Neural progenitor cell (in vitro differentiated cells): ENCODE measurements around the gene USP49. TPM values are rescaled to one million over a fixed set of nuclear protein-coding genes. Genes with fewer than 3 reads are reported as not detected.

Experiments used
- DNase-seq: peaks from one replicate; pipeline ENCODE4 v3.0.0-alpha.2; 2016; ENCODE audit warnings: low spot score
- H2AFZ ChIP-seq: fragments of 200-600 bp; sonication (generic); replicated peaks from 2 replicates; pipeline ENCODE4 v1.6.1; 2016; ENCODE audit warnings: antibody characterized with exemption
- H3F3A ChIP-seq: fragments of 200-600 bp; sonication (generic); 2 replicates; pipeline ENCODE4 v1.6.1; 2016; ENCODE audit warnings: antibody characterized with exemption, low read depth
- H3K27ac ChIP-seq: fragments of 200-600 bp; sonication (generic); 2 replicates; pipeline ENCODE4 v1.5.1; 2016; ENCODE audit warnings: mild to moderate bottlenecking
- H3K27me3 ChIP-seq: fragments of 200-600 bp; sonication (generic); 2 replicates; pipeline ENCODE4 v1.6.1; 2016; ENCODE audit warnings: mild to moderate bottlenecking, moderate library complexity
- H3K36me3 ChIP-seq: fragments of 200-600 bp; sonication (generic); 2 replicates; pipeline ENCODE4 v1.5.1; 2016
- H3K4me1 ChIP-seq: fragments of 200-600 bp; sonication (generic); 2 replicates; pipeline ENCODE4 v1.6.1; 2016; ENCODE audit warnings: mixed run types
- H3K4me2 ChIP-seq: fragments of 200-600 bp; sonication (generic); 2 replicates; pipeline ENCODE4 v1.6.1; 2016
- H3K4me3 ChIP-seq: fragments of 200-600 bp; sonication (generic); 2 replicates; pipeline ENCODE4 v1.5.1; 2016
- H3K79me2 ChIP-seq: fragments of 200-600 bp; sonication (generic); 2 replicates; pipeline ENCODE4 v1.6.1; 2016; ENCODE audit warnings: low read depth
- H3K9ac ChIP-seq: fragments of 200-600 bp; sonication (generic); 2 replicates; pipeline ENCODE4 v1.6.1; 2016
- H3K9me3 ChIP-seq: fragments of 200-600 bp; sonication (generic); 2 replicates; pipeline ENCODE4 v1.5.1; 2016; ENCODE audit warnings: low read depth
- H4K20me1 ChIP-seq: fragments of 200-600 bp; sonication (generic); 2 replicates; pipeline ENCODE4 v1.6.1; 2016; ENCODE audit warnings: low read depth
- H3K27ac Mint-ChIP-seq: 3 replicates; pipeline ENCODE4 v1.8.0; 2021; ENCODE audit warnings: mixed read lengths
- H3K27me3 Mint-ChIP-seq: 2 replicates; pipeline ENCODE4 v1.8.0; 2022; ENCODE audit warnings: low read depth, mild to moderate bottlenecking, inconsistent platforms, moderate library complexity, mixed read lengths; ENCODE audit not compliant: insufficient read depth
- H3K36me3 Mint-ChIP-seq: 3 replicates; pipeline ENCODE4 v1.8.0; 2021; ENCODE audit warnings: mixed read lengths
- H3K4me1 Mint-ChIP-seq: 3 replicates; pipeline ENCODE4 v1.8.0; 2021; ENCODE audit warnings: mixed read lengths
- H3K4me3 Mint-ChIP-seq: 3 replicates; pipeline ENCODE4 v1.8.0; 2021; ENCODE audit warnings: mild to moderate bottlenecking, moderate library complexity, mixed read lengths
- H3K9me3 Mint-ChIP-seq: 3 replicates; pipeline ENCODE4 v1.8.0; 2020; ENCODE audit warnings: mixed read lengths
- EZH2 ChIP-seq: fragments of 200-600 bp; sonication (generic); IDR thresholded peaks from 2 replicates; pipeline ENCODE4 v1.6.1; 2017; ENCODE audit warnings: antibody characterized with exemption, mild to moderate bottlenecking, moderate library complexity
- EZH2phosphoT487 ChIP-seq: fragments of 200-600 bp; sonication (generic); IDR thresholded peaks from 2 replicates; pipeline ENCODE4 v1.6.1; 2017; ENCODE audit warnings: antibody characterized with exemption
- total RNA-seq: library from RNA; depleted of rRNA; stranded (reverse); fragments of >200 nt; gene quantifications from 2 replicates; pipeline ENCODE4 v1.2.3, GENCODE V29; 2015; ENCODE audit warnings: low replicate concordance
- TF ChIP-seq, protein P1 (sequence below): fragments of 200-600 bp; sonication (generic); IDR thresholded peaks from 2 replicates; pipeline ENCODE4 v1.5.1; 2017; ENCODE audit warnings: antibody characterized with exemption, mild to moderate bottlenecking

The USP49 gene
- total RNA-seq, 1 donor from 2014 or later, result 25.0 TPM

- H3K36me3 Mint-ChIP-seq, result peaks cover 2% of the 10 kb centered on the region
These were observed 42.8 kb upstream of the USP49 start for GRCh38 chr6:41937861-41938574.

GRCh38 chr6:41937472-41937860 lies 42.3 kb upstream of the USP49 start:
- H3K9me3 ChIP-seq, result no peaks in the 10 kb centered on the region
- no peak overlapping the region for H3K4me3 ChIP-seq
- no peak overlapping the region for H3K4me2 ChIP-seq
- Mint-ChIP-seq H3K27ac (no peak overlapping the region), H3K36me3 (peaks cover 4% of the 10 kb centered on the region), H3K4me1 (peaks cover 29% of the 10 kb centered on the region), H3K27me3 (peaks cover 12% of the 10 kb centered on the region), H3K9me3 (no peaks in the 10 kb centered on the region), H3K4me3 (no peak overlapping the region)
- H3K4me1 ChIP-seq, result peaks cover 27% of the 10 kb centered on the region
- H3K9ac ChIP-seq, result no peak overlapping the region
- no peaks in the 10 kb centered on the region for H3K79me2 ChIP-seq
- peaks cover 9% of the 10 kb centered on the region for H3K27me3 ChIP-seq
- no peak overlapping the region for H3K27ac ChIP-seq
- H2AFZ ChIP-seq, result no peak overlapping the region
- H3K36me3 ChIP-seq, result no peaks in the 10 kb centered on the region
- peaks cover 59% of the 10 kb centered on the region for H3F3A ChIP-seq
- TF ChIP-seq, protein P1, sequence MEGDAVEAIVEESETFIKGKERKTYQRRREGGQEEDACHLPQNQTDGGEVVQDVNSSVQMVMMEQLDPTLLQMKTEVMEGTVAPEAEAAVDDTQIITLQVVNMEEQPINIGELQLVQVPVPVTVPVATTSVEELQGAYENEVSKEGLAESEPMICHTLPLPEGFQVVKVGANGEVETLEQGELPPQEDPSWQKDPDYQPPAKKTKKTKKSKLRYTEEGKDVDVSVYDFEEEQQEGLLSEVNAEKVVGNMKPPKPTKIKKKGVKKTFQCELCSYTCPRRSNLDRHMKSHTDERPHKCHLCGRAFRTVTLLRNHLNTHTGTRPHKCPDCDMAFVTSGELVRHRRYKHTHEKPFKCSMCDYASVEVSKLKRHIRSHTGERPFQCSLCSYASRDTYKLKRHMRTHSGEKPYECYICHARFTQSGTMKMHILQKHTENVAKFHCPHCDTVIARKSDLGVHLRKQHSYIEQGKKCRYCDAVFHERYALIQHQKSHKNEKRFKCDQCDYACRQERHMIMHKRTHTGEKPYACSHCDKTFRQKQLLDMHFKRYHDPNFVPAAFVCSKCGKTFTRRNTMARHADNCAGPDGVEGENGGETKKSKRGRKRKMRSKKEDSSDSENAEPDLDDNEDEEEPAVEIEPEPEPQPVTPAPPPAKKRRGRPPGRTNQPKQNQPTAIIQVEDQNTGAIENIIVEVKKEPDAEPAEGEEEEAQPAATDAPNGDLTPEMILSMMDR, result no peak
- TF ChIP-seq EZH2phosphoT487 (no peak), EZH2 (no peak)
- no peak for DNase-seq
- H4K20me1 ChIP-seq, result peaks cover 24% of the 10 kb centered on the region

More at GRCh38 chr6:41937861-41938574, 42.8 kb upstream of the USP49 start:
- H3K4me3 ChIP-seq, result no peak overlapping the region
- peaks cover 63% of the 10 kb centered on the region for H3F3A ChIP-seq
- H4K20me1 ChIP-seq, result peaks cover 24% of the 10 kb centered on the region
- no peak overlapping the region for H2AFZ ChIP-seq
- H3K4me3 Mint-ChIP-seq, result no peak overlapping the region
- H3K36me3 ChIP-seq, result no peaks in the 10 kb centered on the region
- H3K79me2 ChIP-seq, result no peaks in the 10 kb centered on the region
- H3K4me1 ChIP-seq, result peaks cover 27% of the 10 kb centered on the region
- DNase-seq, result no peak
- no peaks in the 10 kb centered on the region for H3K9me3 ChIP-seq
- H3K27ac Mint-ChIP-seq, result no peak overlapping the region
- no peak overlapping the region for H3K4me2 ChIP-seq
- H3K27ac ChIP-seq, result no peak overlapping the region
- H3K9ac ChIP-seq, result no peak overlapping the region
- peaks cover 12% of the 10 kb centered on the region for H3K27me3 Mint-ChIP-seq
- H3K27me3 ChIP-seq, result peaks cover 9% of the 10 kb centered on the region
- no peaks in the 10 kb centered on the region for H3K9me3 Mint-ChIP-seq
- H3K4me1 Mint-ChIP-seq, result peaks cover 29% of the 10 kb centered on the region
- TF ChIP-seq, protein P1, result no peak
- no peak for TF ChIP-seq EZH2

- TF ChIP-seq EZH2phosphoT487, result no peak
- TF ChIP-seq, protein P1, result peak; percentile 77
- no peak overlapping the region for H3K4me2 ChIP-seq
- H3K9ac ChIP-seq, result no peak overlapping the region
- H3K4me3 ChIP-seq, result no peak overlapping the region
- Mint-ChIP-seq H3K4me1 (peaks cover 23% of the 10 kb centered on the region), H3K4me3 (no peak overlapping the region), H3K27ac (peak overlapping the region; percentile 93), H3K36me3 (peaks cover 11% of the 10 kb centered on the region), H3K27me3 (peaks cover 12% of the 10 kb centered on the region), H3K9me3 (no peaks in the 10 kb centered on the region)
- peaks cover 53% of the 10 kb centered on the region for H3F3A ChIP-seq
- H3K27ac ChIP-seq, result peak overlapping the region; percentile 49
- H3K4me1 ChIP-seq, result peaks cover 24% of the 10 kb centered on the region
- peaks cover 9% of the 10 kb centered on the region for H3K27me3 ChIP-seq
- peak; percentile 78 for DNase-seq
- no peak overlapping the region for H2AFZ ChIP-seq
- no peaks in the 10 kb centered on the region for H3K79me2 ChIP-seq
- no peaks in the 10 kb centered on the region for H3K36me3 ChIP-seq
- H4K20me1 ChIP-seq, result peaks cover 24% of the 10 kb centered on the region
- no peaks in the 10 kb centered on the region for H3K9me3 ChIP-seq
These were observed 41.1 kb upstream of the USP49 start for GRCh38 chr6:41936073-41936837.
